Pancreas (tissue), 10 donors: ENCODE results near the gene PLIN1. TPM values are rescaled to one million over a fixed set of nuclear protein-coding genes. Genes with fewer than 3 reads are reported as not detected.

ENCODE experiments used
- ATAC-seq, 4 donors: fragments of 200-7000 bp; cut with Tn5 transposase; one replicate each; pipeline versions ENCODE4 v1.8.0 to v1.9.1; 2020; ENCODE audit warnings: mild to moderate bottlenecking in 4 of 4, moderate library complexity in 4 of 4
- DNase-seq, 6 donors: peaks; one replicate each; pipeline ENCODE4 v3.0.0-alpha.2; 2020
- FAIRE-seq: peaks from 2 replicates; lab custom pipeline; 2012; peaks lifted over from hg19 to GRCh38; lab: Jason Lieb, UNC
- H3K27ac ChIP-seq, 4 donors: fragments of 200-600 bp; sonication (generic); 1 replicate in 3 of 4; 2 replicates in 1 of 4; pipeline versions ENCODE4 v1.5.0 to v1.8.0; 2020
- H3K27me3 ChIP-seq, 4 donors: fragments of 200-600 bp; one replicate each; pipeline ENCODE4 v1.8.0; 2021
- H3K36me3 ChIP-seq, 3 donors: fragments of 200-600 bp; sonication (generic) in 1 of 3; one replicate each; pipeline versions ENCODE4 v1.5.0 to v1.8.0; 2020 to 2021
- H3K4me1 ChIP-seq, 3 donors: fragments of 200-600 bp; one replicate each; pipeline ENCODE4 v1.8.0; 2021
- H3K4me3 ChIP-seq, 4 donors: fragments of 200-600 bp; sonication (generic) in 2 of 4; one replicate each; pipeline versions ENCODE4 v1.5.0 to v1.8.0; 2020 to 2021
- H3K9me3 ChIP-seq, 4 donors: fragments of 200-600 bp; one replicate each; pipeline ENCODE4 v1.8.0; 2021
- WGBS, 2 donors: extraction: QIAGEN DNeasy Blood & Tissue Kit; methylation state at CpG; one replicate each; pipeline ENCODE4 v1.1.7; 2013; 5-methylcytosine and 5-hydroxymethylcytosine counted together
- intact Hi-C, 3 donors: fragments of 100-400 bp; cut with DNase I; formaldehyde crosslinking; loops; one replicate each; pipeline versions ENCODE4 v1.11.1 to v1.14.2; 2022
- polyA plus RNA-seq, 2 donors: library from polyadenylated mRNA; stranded (reverse); fragments of 200-250 nt; gene quantifications; one replicate each; pipeline ENCODE4 v1.2.3, GENCODE V29; 2013
- total RNA-seq, 6 donors: library from RNA; stranded (reverse); fragmentation: NEBNext Ultra II Directional in 4 of 6; extraction: Animal tissue kit (Norgen Biotek cat#: 25700) in 4 of 6; gene quantifications; one replicate each; pipeline versions ENCODE4 v1.2.1 to v1.2.4, GENCODE V29; 2021 to 2023
- TF ChIP-seq, protein P1 (sequence below), 4 donors: fragments of 200-600 bp; sonication (generic) in 3 of 4; IDR thresholded peaks; one replicate each; pipeline versions ENCODE4 v1.5.0 to v1.8.0; 2021; ENCODE audit warnings: antibody characterized with exemption in 4 of 4
- donor health status: healthy with polysubstance abuse.
- donor health status: DM: no; HTN: no; CAD: no; lungs with moderate emphysema.
- donor health status: DM: no; HTN: no; CAD: no.
- donor health status: control.
- donor health status: control.
- donor health status: Bipolar disorder and iron deficiency.
- donor health status: DM: yes; HTN: yes; CAD: no.
- donor health status: DM: no; HTN: no; CAD: no.
- donor health status: DM: no; HTN: no; CAD: no.
- donor health status: DM: yes; HTN: yes; CAD: no.

Gene PLIN1
- total and polyA plus RNA-seq, 8 donors, result 0.47 to 21.2 (median 3.2) TPM

DNA sequence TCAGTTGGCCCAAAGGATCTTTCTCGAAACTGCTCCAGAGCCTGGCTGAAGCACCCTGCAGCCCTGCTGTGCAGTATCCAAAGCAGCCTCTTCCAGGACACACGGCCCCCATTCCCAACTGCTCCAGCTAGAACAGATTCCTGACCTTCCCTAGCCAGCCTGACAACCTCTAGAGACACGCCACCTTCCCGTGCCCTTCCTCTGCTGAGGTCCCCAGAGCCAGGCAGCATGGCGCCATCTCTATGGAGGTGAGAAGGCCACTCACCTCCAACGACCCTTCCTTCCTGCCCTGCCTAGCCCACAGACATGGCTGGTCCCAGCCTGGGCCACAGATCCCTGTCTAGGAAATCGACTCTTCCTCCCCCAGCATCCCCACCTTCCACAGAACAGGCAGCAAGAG lies 27.0 kb downstream of the PLIN1 start:
- H3K9me3 ChIP-seq, result no peaks in the 10 kb centered on the region
- FAIRE-seq (no peak), DNase-seq (peak in 1 of 6 donors; percentile 36), ATAC-seq (no peak)
- intact Hi-C loops, result no loop called here
- H3K27me3 ChIP-seq, result no peaks in the 10 kb centered on the region
- no peaks in the 10 kb centered on the region for H3K4me1 ChIP-seq
- H3K36me3 ChIP-seq, result no peaks in the 10 kb centered on the region
- H3K4me3 ChIP-seq, result no peak overlapping the region
- no peak overlapping the region for H3K27ac ChIP-seq
- WGBS, 2 donors, result 79 to 81% methylated on average over 7 of the region's 7 CpGs
- TF ChIP-seq, protein P1, sequence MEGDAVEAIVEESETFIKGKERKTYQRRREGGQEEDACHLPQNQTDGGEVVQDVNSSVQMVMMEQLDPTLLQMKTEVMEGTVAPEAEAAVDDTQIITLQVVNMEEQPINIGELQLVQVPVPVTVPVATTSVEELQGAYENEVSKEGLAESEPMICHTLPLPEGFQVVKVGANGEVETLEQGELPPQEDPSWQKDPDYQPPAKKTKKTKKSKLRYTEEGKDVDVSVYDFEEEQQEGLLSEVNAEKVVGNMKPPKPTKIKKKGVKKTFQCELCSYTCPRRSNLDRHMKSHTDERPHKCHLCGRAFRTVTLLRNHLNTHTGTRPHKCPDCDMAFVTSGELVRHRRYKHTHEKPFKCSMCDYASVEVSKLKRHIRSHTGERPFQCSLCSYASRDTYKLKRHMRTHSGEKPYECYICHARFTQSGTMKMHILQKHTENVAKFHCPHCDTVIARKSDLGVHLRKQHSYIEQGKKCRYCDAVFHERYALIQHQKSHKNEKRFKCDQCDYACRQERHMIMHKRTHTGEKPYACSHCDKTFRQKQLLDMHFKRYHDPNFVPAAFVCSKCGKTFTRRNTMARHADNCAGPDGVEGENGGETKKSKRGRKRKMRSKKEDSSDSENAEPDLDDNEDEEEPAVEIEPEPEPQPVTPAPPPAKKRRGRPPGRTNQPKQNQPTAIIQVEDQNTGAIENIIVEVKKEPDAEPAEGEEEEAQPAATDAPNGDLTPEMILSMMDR (IDR thresholded peaks at IDR 0.05), result no peak

DNA sequence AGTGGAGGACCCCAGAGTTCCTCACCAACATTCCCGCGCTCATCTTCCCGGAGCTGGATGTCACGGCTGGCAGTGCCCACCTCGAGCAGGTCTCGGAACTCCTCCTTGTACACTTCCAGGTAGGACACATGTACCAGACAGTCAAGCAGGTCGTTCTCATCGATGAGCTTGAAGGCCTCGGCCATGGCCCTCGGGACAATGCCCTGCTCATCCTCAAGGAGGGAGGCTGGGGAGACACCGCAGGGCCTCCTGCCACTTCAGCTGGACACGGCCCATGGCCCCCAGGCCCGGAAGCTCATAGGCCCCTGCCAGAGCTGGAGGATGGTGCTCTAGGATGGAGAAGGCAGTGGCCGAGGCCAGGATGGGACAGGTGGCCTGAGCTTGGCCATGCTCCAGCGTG lies 29.5 kb downstream of the PLIN1 start:
- no peak for FAIRE-seq
- Histone ChIP-seq H3K4me1 (no peaks in the 10 kb centered on the region), H3K27ac (no peak overlapping the region), H3K36me3 (no peaks in the 10 kb centered on the region), H3K4me3 (no peak overlapping the region), H3K27me3 (no peaks in the 10 kb centered on the region), H3K9me3 (no peaks in the 10 kb centered on the region)
- intact Hi-C loops, result no loop called here
- ATAC-seq, result no peak
- peak in 2 of 6 donors; percentile 45 to 49 for DNase-seq
- TF ChIP-seq, protein P1 (IDR thresholded peaks at IDR 0.05), result no peak
- WGBS, 2 donors, result 86 to 90% methylated on average over 15 of the region's 15 CpGs

DNA sequence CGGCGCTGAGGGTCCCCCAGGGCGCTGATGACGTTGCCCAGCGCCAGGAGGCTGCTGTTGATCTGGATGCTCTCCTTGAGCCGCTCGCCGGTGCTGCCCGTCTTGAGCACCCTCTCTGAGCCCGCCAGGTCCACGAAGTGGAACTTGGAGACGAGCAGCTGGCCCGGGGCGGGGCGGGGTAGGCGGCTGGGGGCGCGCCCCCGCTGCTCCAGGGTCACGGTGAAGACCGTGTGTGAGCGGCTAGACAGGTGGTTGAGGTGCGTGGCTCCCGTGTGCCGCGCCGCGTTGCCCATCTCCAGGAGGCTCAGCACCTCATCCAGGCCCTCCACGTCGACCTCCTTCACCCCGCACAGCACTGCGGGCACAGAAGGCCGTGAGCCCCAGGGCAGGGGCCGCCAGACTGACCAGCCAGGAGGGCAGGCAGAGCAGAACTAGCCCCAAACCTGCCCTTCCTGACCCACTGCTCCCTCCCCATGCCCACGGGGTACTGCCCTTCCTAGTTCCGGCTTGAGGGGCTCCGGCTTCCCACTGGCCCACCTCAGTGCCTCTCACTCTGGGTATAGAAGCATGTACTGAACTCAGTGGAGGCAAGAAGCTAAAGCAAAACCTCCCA lies 30.0 kb downstream of the PLIN1 start:
- TF ChIP-seq, protein P1 (IDR thresholded peaks at IDR 0.05), result no peak
- whole genome bisulfite sequencing, 2 donors, result 95% methylated on average over 36 to 37 of the region's 37 CpGs
- Histone ChIP-seq H3K9me3 (no peaks in the 10 kb centered on the region), H3K27ac (no peak overlapping the region), H3K4me1 (no peaks in the 10 kb centered on the region), H3K36me3 (no peaks in the 10 kb centered on the region), H3K4me3 (no peak overlapping the region), H3K27me3 (no peaks in the 10 kb centered on the region)
- no peak for ATAC-seq
- peak in 2 of 6 donors; percentile 44 to 71 for DNase-seq
- intact Hi-C loops, result no loop called here
- no peak for FAIRE-seq

DNA sequence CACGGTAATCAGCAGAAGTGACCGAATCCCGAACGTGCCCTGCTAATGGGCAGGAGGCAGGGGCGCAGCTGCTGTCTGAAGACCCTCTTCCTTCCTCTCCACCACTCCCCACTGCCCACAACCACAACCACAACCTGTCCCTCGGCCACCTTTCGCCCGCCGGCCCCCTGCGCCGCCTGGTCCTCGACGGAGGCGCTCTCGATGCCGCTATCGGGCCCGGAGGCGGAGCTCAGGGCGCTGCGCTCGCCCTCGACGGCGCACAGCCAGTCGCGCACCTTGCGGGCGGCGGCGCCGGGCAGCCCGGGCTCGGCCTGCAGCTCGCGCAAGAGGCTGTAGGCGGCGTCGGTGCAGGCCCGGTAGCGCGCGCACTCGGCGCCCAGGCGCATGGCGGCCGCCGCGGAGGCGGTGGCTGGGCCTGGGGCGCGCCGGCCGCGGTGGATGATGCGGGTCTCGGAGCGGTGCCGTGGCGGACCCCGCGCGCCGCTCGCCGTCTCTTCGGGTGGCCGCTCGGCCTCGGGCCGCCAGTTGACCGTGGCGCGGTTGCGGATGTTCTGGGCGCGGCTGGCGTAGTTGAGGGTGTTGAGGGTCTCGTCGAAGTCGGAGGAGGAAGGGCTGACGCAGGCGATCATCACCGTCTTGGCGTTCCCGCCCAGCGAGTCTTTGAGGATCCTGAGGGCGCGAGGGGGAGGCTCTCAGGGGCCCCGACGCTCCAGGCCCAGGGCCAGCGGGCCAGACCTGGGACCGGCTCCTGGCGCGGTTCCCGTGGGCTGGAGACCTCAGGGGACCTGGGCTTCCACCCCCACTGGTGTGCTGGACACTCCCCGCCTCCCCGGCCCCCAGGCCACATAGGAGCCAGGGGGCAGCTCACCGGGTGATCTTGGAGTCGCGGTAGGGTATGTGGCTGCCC lies 30.8 kb downstream of the PLIN1 start:
- FAIRE-seq (no peak), ATAC-seq (no peak), DNase-seq (peak in 1 of 6 donors; percentile 54)
- Histone ChIP-seq H3K9me3 (no peaks in the 10 kb centered on the region), H3K27me3 (no peaks in the 10 kb centered on the region), H3K4me3 (no peak overlapping the region), H3K4me1 (no peaks in the 10 kb centered on the region), H3K27ac (no peak overlapping the region), H3K36me3 (no peaks in the 10 kb centered on the region)
- 73 to 75% methylated on average over 72 to 102 of the region's 102 CpGs for WGBS, 2 donors
- TF ChIP-seq, protein P1 (IDR thresholded peaks at IDR 0.05), result no peak
- intact Hi-C loops, result no loop called here
